ENCODE results near the gene BBIP1.
A peak's percentile ranks its signal among the peaks of the same experiment; 100 is the strongest.

BBIP1 gene

GRCh38 chr10:110872984-110873923 is 45.7 kb downstream of the BBIP1 start:
- Histone ChIP-seq H3K4me3 (ENCODE audit: low read depth in 1 of 2, low read length in 1 of 2) (peak overlapping the region; percentile 91 to 95), H3K4me1 (ENCODE audit: control insufficient read depth in 1 of 2, insufficient read depth in 1 of 2, low read depth in 1 of 2, low read length in 1 of 2) (peaks cover 36 to 46% of the 10 kb centered on the region in 2 experiments), H3K9me3 (no peaks in the 10 kb centered on the region), H3K27me3 (no peaks in the 10 kb centered on the region), H3K27ac (peak overlapping the region; percentile 99), H3K36me3 (peaks cover 17% of the 10 kb centered on the region)
- TF ChIP-seq CTCF (IDR thresholded peaks at IDR 0.05): no peak

- no peaks in the 10 kb centered on the region for H3K27me3 ChIP-seq
- TF ChIP-seq CTCF (IDR thresholded peaks at IDR 0.05): no peak
- peak overlapping the region; percentile 99 for H3K27ac ChIP-seq
- H3K4me1 ChIP-seq (ENCODE audit: control insufficient read depth in 1 of 2, insufficient read depth in 1 of 2, low read depth in 1 of 2, low read length in 1 of 2): peaks cover 45 to 55% of the 10 kb centered on the region in 2 experiments
- peaks cover 8% of the 10 kb centered on the region for H3K36me3 ChIP-seq
- peak overlapping the region; percentile 91 to 95 for H3K4me3 ChIP-seq (ENCODE audit: low read depth in 1 of 2, low read length in 1 of 2)
- H3K9me3 ChIP-seq: no peaks in the 10 kb centered on the region
Measured at GRCh38 chr10:110872145-110872983, 46.6 kb downstream of the BBIP1 start.

- Histone ChIP-seq H3K36me3 (peaks cover 4% of the 10 kb centered on the region), H3K27me3 (no peaks in the 10 kb centered on the region), H3K9me3 (no peaks in the 10 kb centered on the region), H3K4me3 (ENCODE audit: low read depth in 1 of 2, low read length in 1 of 2) (peak within 1 kb of the TSS; percentile 91 to 95), H3K4me1 (ENCODE audit: control insufficient read depth in 1 of 2, insufficient read depth in 1 of 2, low read depth in 1 of 2, low read length in 1 of 2) (peaks cover 53 to 63% of the 10 kb centered on the region in 2 experiments), H3K27ac (peak within 1 kb of the TSS; percentile 99)
- peak; percentile 6 for TF ChIP-seq CTCF (IDR thresholded peaks at IDR 0.05)
Measured at GRCh38 chr10:110871298-110872084, 47.5 kb downstream of the BBIP1 start, which contains the start of gene PDCD4. Gene PDCD4 (plus strand): TSS chr10:110871928. CDS start chr10:110876028, 4,100 bp downstream.

GRCh38 chr10:110870823-110871297 is 48.1 kb downstream of the BBIP1 start:
- Histone ChIP-seq H3K4me1 (ENCODE audit: control insufficient read depth in 1 of 2, insufficient read depth in 1 of 2, low read depth in 1 of 2, low read length in 1 of 2) (peaks cover 59 to 70% of the 10 kb centered on the region in 2 experiments), H3K4me3 (ENCODE audit: low read depth in 1 of 2, low read length in 1 of 2) (peak overlapping the region; percentile 91 to 95), H3K36me3 (no peaks in the 10 kb centered on the region), H3K27ac (peak overlapping the region; percentile 99), H3K9me3 (no peaks in the 10 kb centered on the region), H3K27me3 (no peaks in the 10 kb centered on the region)
- TF ChIP-seq CTCF (IDR thresholded peaks at IDR 0.05): no peak

- Histone ChIP-seq H3K27ac (peak overlapping the region; percentile 99), H3K4me3 (ENCODE audit: low read depth in 1 of 2, low read length in 1 of 2) (no peak overlapping the region), H3K36me3 (no peaks in the 10 kb centered on the region), H3K4me1 (ENCODE audit: control insufficient read depth in 1 of 2, insufficient read depth in 1 of 2, low read depth in 1 of 2, low read length in 1 of 2) (peaks cover 72 to 79% of the 10 kb centered on the region in 2 experiments), H3K9me3 (no peaks in the 10 kb centered on the region), H3K27me3 (no peaks in the 10 kb centered on the region)
- no peak for TF ChIP-seq CTCF (IDR thresholded peaks at IDR 0.05)
Measured at GRCh38 chr10:110868981-110869380, 50.0 kb downstream of the BBIP1 start.

Data from neutrophil (primary cell).